ENCODE data around the gene CYTH2.

DNA sequence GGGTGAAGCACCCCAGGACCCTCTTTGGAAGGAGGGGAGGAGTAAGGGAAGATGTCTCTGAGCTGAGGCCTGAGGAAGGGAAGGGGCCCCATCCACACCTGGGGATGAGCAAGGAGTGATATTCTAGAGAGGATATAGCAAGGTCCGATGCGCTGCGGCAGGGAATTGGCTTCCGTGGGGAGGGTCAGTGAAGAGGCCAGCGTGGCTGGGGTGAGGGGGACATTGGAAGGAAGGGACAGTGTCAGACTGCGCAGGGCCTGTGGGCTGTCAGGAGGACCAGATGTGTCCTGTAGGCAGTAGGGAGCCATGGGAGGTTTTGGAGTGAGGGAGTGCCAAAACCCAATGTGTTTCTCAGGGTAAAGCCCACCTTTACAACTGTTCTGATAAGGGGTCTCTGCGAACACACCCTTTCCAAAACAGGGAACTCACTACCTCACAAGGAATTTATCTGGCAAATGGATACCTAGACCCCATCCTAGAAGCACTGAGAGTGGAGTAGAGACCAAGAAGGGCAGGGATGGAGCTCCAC, 38.8 kb downstream of the CYTH2 start:
- TF ChIP-seq NFE2L1 (CRISPR knock-in tag; IDR thresholded peaks at IDR 0.05) (no peak), ATF2 (CRISPR knock-in tag; IDR thresholded peaks at IDR 0.05; ENCODE audit: borderline replicate concordance, low read depth) (no peak), ZBTB43 (CRISPR knock-in tag; IDR thresholded peaks at IDR 0.05) (no peak), E2F5 (CRISPR knock-in tag; IDR thresholded peaks at IDR 0.05) (no peak), CREM (CRISPR knock-in tag; IDR thresholded peaks at IDR 0.05) (no peak), JUN (CRISPR knock-in tag; IDR thresholded peaks at IDR 0.05) (no peak), NR2C2 (CRISPR knock-in tag; IDR thresholded peaks at IDR 0.05) (no peak), TEAD4 (CRISPR knock-in tag; IDR thresholded peaks at IDR 0.05) (no peak), ZNF396 (CRISPR knock-in tag; IDR thresholded peaks at IDR 0.05; ENCODE audit: borderline replicate concordance) (no peak), KAT7 (CRISPR knock-in tag; IDR thresholded peaks at IDR 0.05; ENCODE audit: borderline replicate concordance) (no peak)
- TF ChIP-seq, protein P1, sequence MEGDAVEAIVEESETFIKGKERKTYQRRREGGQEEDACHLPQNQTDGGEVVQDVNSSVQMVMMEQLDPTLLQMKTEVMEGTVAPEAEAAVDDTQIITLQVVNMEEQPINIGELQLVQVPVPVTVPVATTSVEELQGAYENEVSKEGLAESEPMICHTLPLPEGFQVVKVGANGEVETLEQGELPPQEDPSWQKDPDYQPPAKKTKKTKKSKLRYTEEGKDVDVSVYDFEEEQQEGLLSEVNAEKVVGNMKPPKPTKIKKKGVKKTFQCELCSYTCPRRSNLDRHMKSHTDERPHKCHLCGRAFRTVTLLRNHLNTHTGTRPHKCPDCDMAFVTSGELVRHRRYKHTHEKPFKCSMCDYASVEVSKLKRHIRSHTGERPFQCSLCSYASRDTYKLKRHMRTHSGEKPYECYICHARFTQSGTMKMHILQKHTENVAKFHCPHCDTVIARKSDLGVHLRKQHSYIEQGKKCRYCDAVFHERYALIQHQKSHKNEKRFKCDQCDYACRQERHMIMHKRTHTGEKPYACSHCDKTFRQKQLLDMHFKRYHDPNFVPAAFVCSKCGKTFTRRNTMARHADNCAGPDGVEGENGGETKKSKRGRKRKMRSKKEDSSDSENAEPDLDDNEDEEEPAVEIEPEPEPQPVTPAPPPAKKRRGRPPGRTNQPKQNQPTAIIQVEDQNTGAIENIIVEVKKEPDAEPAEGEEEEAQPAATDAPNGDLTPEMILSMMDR (IDR thresholded peaks at IDR 0.05): no peak

All from WTC11 (cell line).